ENCODE data around the gene PGAM1. TPM values are rescaled to one million over a fixed set of nuclear protein-coding genes. Genes with fewer than 3 reads are reported as not detected.
A peak's percentile ranks its signal among the peaks of the same experiment; 100 is the strongest.

The PGAM1 gene
- total RNA-seq, 2 experiments from 2014 or later: 1,193 to 1,205 TPM

DNA sequence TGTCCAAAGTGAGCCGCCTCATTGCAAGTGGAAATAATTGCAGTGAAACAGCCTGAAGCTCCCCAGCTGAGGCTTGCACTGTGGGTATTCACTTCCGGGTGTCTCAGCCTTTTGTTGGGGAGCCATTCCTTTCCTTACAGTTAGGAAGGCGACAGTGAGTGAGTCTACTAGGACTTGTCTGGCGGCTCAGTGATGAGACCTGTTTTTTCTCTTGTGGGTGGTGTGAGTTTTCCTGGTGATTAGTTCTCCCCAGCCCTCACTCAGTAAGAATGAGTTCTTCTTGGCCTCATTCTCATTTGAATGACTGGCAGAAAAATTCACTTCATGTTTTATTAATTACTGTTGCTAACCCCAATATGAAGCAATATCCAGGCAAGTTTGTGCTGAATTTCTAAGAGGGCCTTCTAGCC, 2.6 kb downstream of the PGAM1 start:
- ChIA-PET CTCF (interaction anchor here (1.3 to 3.2 kb wide), 7 partner anchors 14 to 27 kb away, joined by 4 to 17 read pairs (median 6); partner anchors contain the start of gene RRP12), POLR2A (interaction anchor here (0.6 to 2.7 kb wide), 7 partner anchors 9 to 31 kb away, joined by 3 to 22 read pairs (median 12); no protein-coding TSS in a partner anchor)
- Mint-ChIP-seq H3K4me3 (peak overlapping the region; percentile 96), H3K9me3 (no peaks in the 10 kb centered on the region), H3K4me1 (ENCODE audit: low read depth) (peaks cover 29% of the 10 kb centered on the region), H3K27me3 (peaks cover 2% of the 10 kb centered on the region), H3K36me3 (ENCODE audit: low read depth) (peaks cover 69% of the 10 kb centered on the region), H3K27ac (peak overlapping the region; percentile 92)
- ATAC-seq: no peak
- intact Hi-C loops (cut with micrococcal nuclease): loop anchor here (2.0 kb wide), 1 partner anchor 22 kb away; no protein-coding TSS in a partner anchor
- TF ChIP-seq, protein P1, sequence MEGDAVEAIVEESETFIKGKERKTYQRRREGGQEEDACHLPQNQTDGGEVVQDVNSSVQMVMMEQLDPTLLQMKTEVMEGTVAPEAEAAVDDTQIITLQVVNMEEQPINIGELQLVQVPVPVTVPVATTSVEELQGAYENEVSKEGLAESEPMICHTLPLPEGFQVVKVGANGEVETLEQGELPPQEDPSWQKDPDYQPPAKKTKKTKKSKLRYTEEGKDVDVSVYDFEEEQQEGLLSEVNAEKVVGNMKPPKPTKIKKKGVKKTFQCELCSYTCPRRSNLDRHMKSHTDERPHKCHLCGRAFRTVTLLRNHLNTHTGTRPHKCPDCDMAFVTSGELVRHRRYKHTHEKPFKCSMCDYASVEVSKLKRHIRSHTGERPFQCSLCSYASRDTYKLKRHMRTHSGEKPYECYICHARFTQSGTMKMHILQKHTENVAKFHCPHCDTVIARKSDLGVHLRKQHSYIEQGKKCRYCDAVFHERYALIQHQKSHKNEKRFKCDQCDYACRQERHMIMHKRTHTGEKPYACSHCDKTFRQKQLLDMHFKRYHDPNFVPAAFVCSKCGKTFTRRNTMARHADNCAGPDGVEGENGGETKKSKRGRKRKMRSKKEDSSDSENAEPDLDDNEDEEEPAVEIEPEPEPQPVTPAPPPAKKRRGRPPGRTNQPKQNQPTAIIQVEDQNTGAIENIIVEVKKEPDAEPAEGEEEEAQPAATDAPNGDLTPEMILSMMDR (IDR thresholded peaks at IDR 0.05): no peak
- DNase-seq: no peak

DNA sequence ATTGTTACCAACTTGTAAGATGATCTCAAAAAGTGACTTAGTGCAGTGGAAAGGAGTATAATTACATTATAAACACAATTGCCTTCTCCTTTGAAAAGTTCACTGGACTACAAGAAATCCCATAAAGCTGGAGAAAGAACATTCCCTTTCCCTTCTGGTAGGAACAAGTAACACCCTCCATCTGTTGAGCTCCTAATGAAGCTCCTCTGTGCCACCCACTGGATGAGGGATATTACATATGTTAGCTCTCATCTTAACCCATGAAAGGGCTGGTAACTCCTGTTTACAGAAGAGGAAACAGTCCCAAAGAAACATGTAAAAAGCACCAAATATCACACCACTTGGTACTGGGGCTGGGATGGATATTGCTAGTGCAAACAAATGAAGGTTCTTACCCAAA, 8.1 kb downstream of the PGAM1 start:
- ATAC-seq (no peak), DNase-seq (no peak)
- TF ChIP-seq, protein P1 (IDR thresholded peaks at IDR 0.05): no peak
- no peak overlapping the region for H3K4me3 Mint-ChIP-seq
- H3K36me3 Mint-ChIP-seq (ENCODE audit: low read depth): peaks cover 53% of the 10 kb centered on the region
- no peaks in the 10 kb centered on the region for H3K9me3 Mint-ChIP-seq
- H3K27me3 Mint-ChIP-seq: no peaks in the 10 kb centered on the region
- intact Hi-C loops (cut with micrococcal nuclease): no loop called here
- CTCF ChIA-PET: interaction anchor here (0.8 to 1.2 kb wide), 3 partner anchors 12 to 28 kb away, joined by 4 to 7 read pairs (median 5); partner anchors contain the start of genes EXOSC1 and ZDHHC16
- POLR2A ChIA-PET: interaction anchor here (0.9 to 2.9 kb wide), 6 partner anchors 10 to 33 kb away, joined by 4 to 26 read pairs (median 8); partner anchors contain the start of genes EXOSC1 and ZDHHC16
- peak overlapping the region; percentile 66 for H3K27ac Mint-ChIP-seq
- H3K4me1 Mint-ChIP-seq (ENCODE audit: low read depth): peaks cover 11% of the 10 kb centered on the region

DNA sequence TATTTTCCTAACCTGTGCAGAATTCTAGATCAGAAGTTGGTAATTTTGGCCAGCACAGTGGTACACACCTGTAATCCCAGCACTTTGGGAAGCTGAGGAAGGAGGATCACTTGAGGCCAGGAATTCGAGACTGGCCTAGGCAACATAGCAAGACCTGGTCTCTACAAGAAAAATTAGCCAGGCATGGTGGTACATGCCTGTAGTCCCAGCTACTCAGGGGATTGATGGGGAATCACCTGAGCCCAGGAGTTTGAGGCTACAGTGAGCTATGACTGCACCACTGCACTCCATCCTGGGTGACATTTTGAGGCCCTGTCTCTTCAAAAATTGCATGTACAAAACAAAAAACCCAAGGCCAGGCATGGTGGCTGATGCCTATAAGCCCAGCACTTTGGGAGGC, 8.6 kb downstream of the PGAM1 start:
- Mint-ChIP-seq H3K4me1 (ENCODE audit: low read depth) (peaks cover 7% of the 10 kb centered on the region), H3K9me3 (no peaks in the 10 kb centered on the region)
- peak; percentile 56 for ATAC-seq

DNA sequence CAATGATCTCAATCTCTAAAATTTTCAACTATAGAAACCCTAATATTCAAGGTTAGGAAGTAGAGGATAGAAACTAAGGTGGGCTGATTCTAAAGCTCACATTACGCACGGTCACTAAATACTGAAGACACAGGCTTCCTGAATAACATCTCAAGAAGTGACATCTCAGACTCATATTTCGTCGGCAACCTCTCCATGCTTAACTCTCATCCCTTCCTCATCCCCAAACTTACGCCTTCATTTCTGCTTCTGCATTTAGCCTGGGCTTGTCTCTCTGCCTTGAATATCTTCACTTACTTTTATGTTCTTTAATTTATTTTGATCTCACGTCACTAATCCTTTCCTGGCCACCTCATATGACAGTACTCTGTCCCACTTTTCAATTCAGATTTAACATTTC, 9.2 kb downstream of the PGAM1 start:
- Mint-ChIP-seq H3K4me3 (no peak overlapping the region), H3K27me3 (no peaks in the 10 kb centered on the region), H3K9me3 (no peaks in the 10 kb centered on the region), H3K36me3 (ENCODE audit: low read depth) (peaks cover 43% of the 10 kb centered on the region), H3K4me1 (ENCODE audit: low read depth) (peaks cover 8% of the 10 kb centered on the region), H3K27ac (peak overlapping the region; percentile 66)
- ATAC-seq: no peak
- POLR2A ChIA-PET: interaction anchor here (0.8 to 2.9 kb wide), 5 partner anchors 9 to 32 kb away, joined by 3 to 26 read pairs (median 5); partner anchors contain the start of genes EXOSC1 and ZDHHC16
- TF ChIP-seq, protein P1 (IDR thresholded peaks at IDR 0.05): no peak
- DNase-seq: no peak
- intact Hi-C loops (cut with micrococcal nuclease): no loop called here
- CTCF ChIA-PET: interaction anchor here (1.2 kb wide), 1 partner anchor 10 kb away, joined by 4 read pairs; the partner anchor contains the start of genes EXOSC1 and ZDHHC16

More for the DNA sequence above, 8.6 kb downstream of the PGAM1 start:
- TF ChIP-seq, protein P1 (IDR thresholded peaks at IDR 0.05): no peak
- ChIA-PET POLR2A (interaction anchor here (0.9 to 2.9 kb wide), 7 partner anchors 9 to 32 kb away, joined by 4 to 26 read pairs (median 7); partner anchors contain the start of genes EXOSC1 and ZDHHC16), CTCF (interaction anchor here (1.1 to 1.2 kb wide), 2 partner anchors 11 to 27 kb away, joined by 4 to 7 read pairs; partner anchors contain the start of genes EXOSC1 and ZDHHC16)
- Mint-ChIP-seq H3K27me3 (no peaks in the 10 kb centered on the region), H3K4me3 (no peak overlapping the region), H3K27ac (peak overlapping the region; percentile 66), H3K36me3 (ENCODE audit: low read depth) (peaks cover 48% of the 10 kb centered on the region)
- no peak for DNase-seq
- intact Hi-C loops (cut with micrococcal nuclease): no loop called here

DNA sequence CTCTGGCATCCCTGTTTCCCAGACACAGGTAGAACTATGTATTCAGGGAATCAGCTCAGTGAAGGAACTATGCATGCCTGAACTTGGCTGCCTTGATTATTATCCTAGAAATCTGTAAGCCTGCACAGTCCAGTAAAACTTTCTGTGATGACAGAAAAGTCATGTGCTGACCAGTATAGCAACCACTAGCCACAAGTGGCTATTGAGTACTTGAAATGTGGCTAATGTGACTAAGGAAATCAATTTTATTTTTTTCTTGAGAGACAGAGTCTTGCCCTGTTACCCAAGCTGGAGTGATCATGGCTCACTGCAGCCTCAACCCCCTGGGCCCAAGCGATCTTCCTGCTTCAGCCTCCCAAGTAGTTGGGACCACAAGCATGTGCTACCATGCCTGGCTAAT, 16.3 kb downstream of the PGAM1 start:
- no peaks in the 10 kb centered on the region for H3K27me3 Mint-ChIP-seq
- POLR2A ChIA-PET: interaction anchor here (1.0 to 4.6 kb wide), 7 partner anchors 8 to 52 kb away, joined by 3 to 26 read pairs (median 4); partner anchors contain the start of gene RRP12
- no peak for DNase-seq
- intact Hi-C loops (cut with micrococcal nuclease): loop anchor here (5.0 kb wide), 1 partner anchor 35 kb away; no protein-coding TSS in a partner anchor
- peaks cover 20% of the 10 kb centered on the region for H3K36me3 Mint-ChIP-seq (ENCODE audit: low read depth)
- TF ChIP-seq, protein P1 (IDR thresholded peaks at IDR 0.05): no peak
- CTCF ChIA-PET: interaction anchor here (1.0 to 1.5 kb wide), 4 partner anchors 14 to 34 kb away, joined by 3 to 5 read pairs (median 4); no protein-coding TSS in a partner anchor
- no peak overlapping the region for H3K4me3 Mint-ChIP-seq
- H3K4me1 Mint-ChIP-seq (ENCODE audit: low read depth): peaks cover 24% of the 10 kb centered on the region
- no peak for ATAC-seq
- H3K27ac Mint-ChIP-seq: no peak overlapping the region
- H3K9me3 Mint-ChIP-seq: no peaks in the 10 kb centered on the region
